ENCODE results near the gene ASB6. TPM values are rescaled to one million over a fixed set of nuclear protein-coding genes. Genes with fewer than 3 reads are reported as not detected.

The ASB6 gene
- total and polyA plus RNA-seq, 2 experiments from 2014 or later = 8.8 to 19.8 TPM

GRCh38 chr9:129612815-129613519, 29.0 kb downstream of the ASB6 start:
- Mint-ChIP-seq H3K9me3 (no peaks in the 10 kb centered on the region), H3K27me3 (ENCODE audit: insufficient read depth, low read depth, poor library complexity) (peaks cover 31% of the 10 kb centered on the region), H3K27ac (no peak overlapping the region), H3K4me1 (peaks cover 14% of the 10 kb centered on the region), H3K4me3 (no peak overlapping the region), H3K36me3 (ENCODE audit: low read depth) (no peaks in the 10 kb centered on the region)
- Histone ChIP-seq H3K79me2 (replicated peaks; ENCODE audit: insufficient read depth) (no peaks in the 10 kb centered on the region), H3K36me3 (ENCODE audit: insufficient read depth) (no peaks in the 10 kb centered on the region), H3K4me1 (ENCODE audit: insufficient read depth) (peaks cover 2% of the 10 kb centered on the region; the same call in 1 of the 2 replicates), H3K9me2 (ENCODE audit: insufficient read depth) (no peaks in the 10 kb centered on the region), H4K20me1 (replicated peaks; ENCODE audit: insufficient read depth) (no peaks in the 10 kb centered on the region), H2AFZ (no peak overlapping the region), H3K27ac (ENCODE audit: low read depth) (no peak overlapping the region), H3K4me2 (no peak overlapping the region), H3F3A (replicated peaks; ENCODE audit: low read depth) (no peaks in the 10 kb centered on the region; the same call in 1 of the 2 replicates), H3K27me3 (ENCODE audit: insufficient read depth) (peaks cover 12% of the 10 kb centered on the region), H3K4me3 (no peak overlapping the region)
- TF ChIP-seq EZH2phosphoT487 (IDR thresholded peaks at IDR 0.05; ENCODE audit: unreplicated experiment) (no peak), STAT1 (IDR thresholded peaks at IDR 0.05; ENCODE audit: unreplicated experiment) (no peak), NANOG (IDR thresholded peaks at IDR 0.05; ENCODE audit: borderline replicate concordance) (no peak), EZH2 (IDR thresholded peaks at IDR 0.05; ENCODE audit: low read depth, unreplicated experiment) (no peak), CREB1 (CRISPR knock-in tag; IDR thresholded peaks at IDR 0.05; ENCODE audit: low read depth) (no peak), POLR2AphosphoS5 (IDR thresholded peaks at IDR 0.05; ENCODE audit: low read depth) (no peak), CTCF (conservative IDR thresholded peaks at IDR 0.05; ENCODE audit: low read depth in 2 of 2) (no peak), REST (IDR thresholded peaks at IDR 0.05; ENCODE audit: unreplicated experiment) (no peak), ZNF462 (CRISPR knock-in tag; IDR thresholded peaks at IDR 0.05) (no peak)
- no peak for ATAC-seq
- DNase-seq (ENCODE audit: low spot score) = no peak
